Vagina (tissue), 2 donors: ENCODE data around the gene MGST1. TPM values are rescaled to one million over a fixed set of nuclear protein-coding genes. Genes with fewer than 3 reads are reported as not detected.

ENCODE experiments used
- DNase-seq, 2 donors: peaks; one replicate each; pipeline ENCODE4 v3.0.0-alpha.2; 2017; ENCODE audit errors: extremely low spot score in 2 of 2
- H3K27ac ChIP-seq: fragments of 200-600 bp; sonication (generic); one replicate; pipeline ENCODE4 v1.5.1; 2019
- H3K27me3 ChIP-seq: fragments of 200-600 bp; sonication (generic); one replicate; pipeline ENCODE4 v1.5.1; 2019
- H3K36me3 ChIP-seq, 2 donors: fragments of 200-600 bp; sonication (generic); one replicate each; pipeline ENCODE4 v1.5.1; 2017 to 2019
- H3K4me1 ChIP-seq: fragments of 200-600 bp; sonication (generic); one replicate; pipeline ENCODE4 v1.5.1; 2019
- H3K4me3 ChIP-seq, 2 donors: fragments of 200-600 bp; sonication (generic); 1 replicate in 1 of 2; 2 replicates in 1 of 2; pipeline ENCODE4 v1.5.1; 2016 to 2019
- H3K9me3 ChIP-seq: fragments of 200-600 bp; sonication (generic); one replicate; pipeline ENCODE4 v1.5.1; 2019
- CTCF ChIP-seq, 3 experiments: fragments of 450-650 bp in 2 of 3; fragments of 200-600 bp in 1 of 3; sonication (generic) in 1 of 3; IDR thresholded peaks; one replicate each; pipeline ENCODE4 v1.5.1; 2017 to 2019; ENCODE audit warnings: antibody characterized with exemption in 3 of 3, mild to moderate bottlenecking in 2 of 3, moderate library complexity in 2 of 3
- POLR2A ChIP-seq, 2 donors: fragments of 450-650 bp; IDR thresholded peaks; one replicate each; pipeline ENCODE4 v1.6.1; 2017; ENCODE audit warnings: antibody characterized with exemption in 2 of 2, mild to moderate bottlenecking in 2 of 2, moderate library complexity in 2 of 2
- POLR2AphosphoS5 ChIP-seq, 2 donors: sonication (generic); formaldehyde crosslinking; IDR thresholded peaks; one replicate each; pipeline ENCODE4 v1.9.0; 2017; ENCODE audit warnings: antibody characterized with exemption in 2 of 2, mild to moderate bottlenecking in 2 of 2, low read depth in 1 of 2; ENCODE audit not compliant: insufficient read depth in 1 of 2
- intact Hi-C: fragments of 100-400 bp; cut with DNase I; formaldehyde crosslinking; loops from one replicate; pipeline ENCODE4 v1.15.1; 2023
- total RNA-seq: library from RNA; depleted of rRNA; stranded (reverse); fragments of >200 nt; gene quantifications from one replicate; pipeline ENCODE4 v1.2.3, GENCODE V29; 2016

MGST1 gene
- total RNA-seq, 1 donor from 2014 or later = 292 TPM

GRCh38 chr12:16324772-16325171, 22.7 kb upstream of the MGST1 start:
- intact Hi-C loops = no loop called here
- TF ChIP-seq POLR2AphosphoS5 (IDR thresholded peaks at IDR 0.05; ENCODE audit: insufficient read depth in 1 of 2, low read depth in 1 of 2) = no peak
- no peak for TF ChIP-seq CTCF (IDR thresholded peaks at IDR 0.05)
- TF ChIP-seq POLR2A (IDR thresholded peaks at IDR 0.05) = no peak
- Histone ChIP-seq H3K27ac (no peak overlapping the region), H3K4me3 (no peak overlapping the region), H3K36me3 (no peaks in the 10 kb centered on the region), H3K9me3 (no peaks in the 10 kb centered on the region), H3K27me3 (no peaks in the 10 kb centered on the region), H3K4me1 (no peaks in the 10 kb centered on the region)
- no peak for DNase-seq

GRCh38 chr12:16325426-16325825, 22.0 kb upstream of the MGST1 start:
- no peak overlapping the region for H3K4me3 ChIP-seq
- H3K27me3 ChIP-seq = no peaks in the 10 kb centered on the region
- no peaks in the 10 kb centered on the region for H3K36me3 ChIP-seq
- no peak for TF ChIP-seq POLR2AphosphoS5 (IDR thresholded peaks at IDR 0.05; ENCODE audit: insufficient read depth in 1 of 2, low read depth in 1 of 2)
- no peak overlapping the region for H3K27ac ChIP-seq
- intact Hi-C loops = no loop called here
- no peaks in the 10 kb centered on the region for H3K9me3 ChIP-seq
- DNase-seq = no peak
- H3K4me1 ChIP-seq = no peaks in the 10 kb centered on the region

GRCh38 chr12:16327963-16328362, 19.5 kb upstream of the MGST1 start:
- Histone ChIP-seq H3K4me1 (no peaks in the 10 kb centered on the region), H3K27me3 (no peaks in the 10 kb centered on the region), H3K36me3 (no peaks in the 10 kb centered on the region), H3K9me3 (no peaks in the 10 kb centered on the region), H3K4me3 (no peak overlapping the region), H3K27ac (no peak overlapping the region)
- intact Hi-C loops = no loop called here
- DNase-seq = no peak
- no peak for TF ChIP-seq CTCF (IDR thresholded peaks at IDR 0.05)
- no peak for TF ChIP-seq POLR2AphosphoS5 (IDR thresholded peaks at IDR 0.05; ENCODE audit: insufficient read depth in 1 of 2, low read depth in 1 of 2)
- TF ChIP-seq POLR2A (IDR thresholded peaks at IDR 0.05) = no peak

GRCh38 chr12:16329594-16329993, 17.9 kb upstream of the MGST1 start:
- Histone ChIP-seq H3K4me1 (no peaks in the 10 kb centered on the region), H3K9me3 (no peaks in the 10 kb centered on the region), H3K27me3 (no peaks in the 10 kb centered on the region), H3K27ac (no peak overlapping the region), H3K4me3 (no peak overlapping the region), H3K36me3 (no peaks in the 10 kb centered on the region)
- DNase-seq = no peak
- intact Hi-C loops = no loop called here
- TF ChIP-seq POLR2AphosphoS5 (IDR thresholded peaks at IDR 0.05; ENCODE audit: insufficient read depth in 1 of 2, low read depth in 1 of 2) (no peak), POLR2A (IDR thresholded peaks at IDR 0.05) (no peak), CTCF (IDR thresholded peaks at IDR 0.05) (no peak)

- no peaks in the 10 kb centered on the region for H3K4me1 ChIP-seq
- no peaks in the 10 kb centered on the region for H3K9me3 ChIP-seq
- no peaks in the 10 kb centered on the region for H3K27me3 ChIP-seq
- no peaks in the 10 kb centered on the region for H3K36me3 ChIP-seq
- intact Hi-C loops = no loop called here
- no peak overlapping the region for H3K27ac ChIP-seq
- TF ChIP-seq POLR2AphosphoS5 (IDR thresholded peaks at IDR 0.05; ENCODE audit: insufficient read depth in 1 of 2, low read depth in 1 of 2) (no peak), POLR2A (IDR thresholded peaks at IDR 0.05) (no peak), CTCF (IDR thresholded peaks at IDR 0.05) (no peak)
- DNase-seq = no peak
- H3K4me3 ChIP-seq = no peak overlapping the region
Measured at GRCh38 chr12:16330560-16330959, 16.9 kb upstream of the MGST1 start.

- TF ChIP-seq POLR2A (IDR thresholded peaks at IDR 0.05) = no peak
- no peak for TF ChIP-seq POLR2AphosphoS5 (IDR thresholded peaks at IDR 0.05; ENCODE audit: insufficient read depth in 1 of 2, low read depth in 1 of 2)
- no peak for TF ChIP-seq CTCF (IDR thresholded peaks at IDR 0.05)
- Histone ChIP-seq H3K4me3 (no peak overlapping the region), H3K27ac (no peak overlapping the region), H3K27me3 (no peaks in the 10 kb centered on the region), H3K4me1 (no peaks in the 10 kb centered on the region), H3K9me3 (no peaks in the 10 kb centered on the region), H3K36me3 (no peaks in the 10 kb centered on the region)
- intact Hi-C loops = no loop called here
- no peak for DNase-seq
Measured at GRCh38 chr12:16331998-16332397, 15.4 kb upstream of the MGST1 start.
